Vagina (tissue), 2 donors: ENCODE measurements around the gene FUT2.

Source experiments
- CTCF ChIP-seq, 3 experiments: fragments of 450-650 bp in 2 of 3; fragments of 200-600 bp in 1 of 3; sonication (generic) in 1 of 3; IDR thresholded peaks; one replicate each; pipeline ENCODE4 v1.5.1; 2017 to 2019; ENCODE audit warnings: antibody characterized with exemption in 3 of 3, mild to moderate bottlenecking in 2 of 3, moderate library complexity in 2 of 3
- POLR2A ChIP-seq, 2 donors: fragments of 450-650 bp; IDR thresholded peaks; one replicate each; pipeline ENCODE4 v1.6.1; 2017; ENCODE audit warnings: antibody characterized with exemption in 2 of 2, mild to moderate bottlenecking in 2 of 2, moderate library complexity in 2 of 2
- POLR2AphosphoS5 ChIP-seq, 2 donors: sonication (generic); formaldehyde crosslinking; IDR thresholded peaks; one replicate each; pipeline ENCODE4 v1.9.0; 2017; ENCODE audit warnings: antibody characterized with exemption in 2 of 2, mild to moderate bottlenecking in 2 of 2, low read depth in 1 of 2; ENCODE audit not compliant: insufficient read depth in 1 of 2

DNA sequence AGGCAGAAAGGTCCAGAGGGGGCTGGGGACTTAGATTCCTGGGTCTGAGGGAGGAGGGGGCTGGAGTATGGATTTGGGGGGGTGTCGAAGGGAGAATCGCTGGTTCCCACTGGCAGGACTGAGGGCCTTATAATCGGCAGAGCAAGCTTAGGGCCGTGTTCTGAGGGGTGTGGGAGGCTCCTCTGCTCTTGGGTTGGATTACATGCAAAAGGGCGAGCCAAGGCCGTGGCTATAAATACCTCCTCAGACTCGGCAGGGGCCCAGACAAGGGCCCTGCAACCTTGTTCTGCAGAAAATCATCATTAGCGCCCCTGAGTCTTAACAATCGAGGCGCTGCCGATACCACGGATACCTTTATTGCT, 24.5 kb downstream of the FUT2 start:
- TF ChIP-seq CTCF (IDR thresholded peaks at IDR 0.05) (no peak), POLR2A (IDR thresholded peaks at IDR 0.05) (no peak), POLR2AphosphoS5 (IDR thresholded peaks at IDR 0.05; ENCODE audit: insufficient read depth in 1 of 2, low read depth in 1 of 2) (no peak)
